CD14-positive monocyte (primary cell): Measurements from ENCODE around the gene DBF4B. TPM values are rescaled to one million over a fixed set of nuclear protein-coding genes. Genes with fewer than 3 reads are reported as not detected.
"Not testable (repeated sequence)": the region's sequence is repeated elsewhere in the genome, so short reads cannot be mapped to it uniquely, and the experiment has no call there.

Experiments
- DNase-seq, 3 donors: peaks; one replicate each; pipeline ENCODE4 v3.0.0-alpha.2; 2011 to 2022
- H2AFZ ChIP-seq: 2 replicates; pipeline ENCODE4 v1.6.0; 2012; ENCODE audit warnings: mild to moderate bottlenecking, low read depth, low read length, inconsistent platforms; ENCODE audit not compliant: insufficient read depth, poor library complexity, severe bottlenecking
- H3K27ac ChIP-seq, 2 donors: 1 replicate in 1 of 2; 2 replicates in 1 of 2; pipeline ENCODE4 v1.5.1; 2012 to 2013; ENCODE audit warnings: low read length in 2 of 2, control low read depth in 1 of 2, inconsistent platforms in 1 of 2, low read depth in 1 of 2, mild to moderate bottlenecking in 1 of 2
- H3K27me3 ChIP-seq, 2 donors: one replicate each; pipeline versions ENCODE4 v1.6.0 to v1.6.1; 2011 to 2013; ENCODE audit warnings: low read length in 2 of 2; ENCODE audit not compliant: control insufficient read depth in 2 of 2, insufficient read depth in 2 of 2
- H3K36me3 ChIP-seq, 2 donors: replicated peaks in 1 of 2; 1 replicate in 1 of 2; 2 replicates in 1 of 2; pipeline versions ENCODE4 v1.5.1 to v1.6.1; 2012 to 2013; ENCODE audit warnings: low read length in 2 of 2, control low read depth in 1 of 2, inconsistent platforms in 1 of 2, mild to moderate bottlenecking in 1 of 2; ENCODE audit not compliant: insufficient read depth in 2 of 2, control insufficient read depth in 1 of 2
- H3K4me1 ChIP-seq, 2 donors: 1 replicate in 1 of 2; 2 replicates in 1 of 2; pipeline versions ENCODE4 v1.5.1 to v1.6.1; 2012 to 2013; ENCODE audit warnings: low read length in 2 of 2, control low read depth in 1 of 2, inconsistent platforms in 1 of 2, mild to moderate bottlenecking in 1 of 2, moderate library complexity in 1 of 2; ENCODE audit not compliant: insufficient read depth in 2 of 2, control insufficient read depth in 1 of 2
- H3K4me2 ChIP-seq: replicated peaks from 2 replicates; pipeline ENCODE3; 2012; ENCODE audit warnings: low read length, moderate library complexity, mild to moderate bottlenecking; ENCODE audit not compliant: poor library complexity, severe bottlenecking; ENCODE audit errors: extremely low read depth
- H3K4me3 ChIP-seq, 3 experiments: fragments of 200-600 bp in 1 of 3; sonication (generic) in 1 of 3; replicated peaks in 1 of 3; 1 replicate in 2 of 3; 2 replicates in 1 of 3; pipeline ENCODE4 v1.5.1; 2011 to 2013; ENCODE audit warnings: low read length in 3 of 3, mild to moderate bottlenecking in 3 of 3, control low read depth in 2 of 3, low read depth in 2 of 3, inconsistent platforms in 1 of 3, moderate library complexity in 1 of 3
- H3K79me2 ChIP-seq: 2 replicates; pipeline ENCODE4 v1.6.0; 2012; ENCODE audit warnings: mild to moderate bottlenecking, control low read depth, inconsistent platforms, low read length, moderate library complexity; ENCODE audit not compliant: insufficient read depth
- H3K9ac ChIP-seq: 2 replicates; pipeline ENCODE4 v1.6.0; 2017; ENCODE audit warnings: low read length, mild to moderate bottlenecking; ENCODE audit not compliant: insufficient read depth, poor library complexity, severe bottlenecking
- H3K9me3 ChIP-seq, 2 donors: replicated peaks in 1 of 2; 1 replicate in 1 of 2; 2 replicates in 1 of 2; pipeline versions ENCODE4 v1.5.1 to v1.6.1; 2012 to 2013; ENCODE audit warnings: low read length in 2 of 2, control low read depth in 1 of 2; ENCODE audit not compliant: control insufficient read depth in 1 of 2, insufficient read depth in 1 of 2
- H4K20me1 ChIP-seq: 2 replicates; pipeline ENCODE4 v1.6.0; 2012; ENCODE audit warnings: mild to moderate bottlenecking, low read length, control low read depth, moderate library complexity; ENCODE audit not compliant: insufficient read depth
- H3K27ac Mint-ChIP-seq, 7 donors: one replicate each; pipeline ENCODE4 v1.8.0; 2020; ENCODE audit warnings: mild to moderate bottlenecking in 7 of 7, mixed read lengths in 7 of 7, moderate library complexity in 6 of 7, inconsistent platforms in 2 of 7
- H3K27me3 Mint-ChIP-seq, 3 donors: one replicate each; pipeline ENCODE4 v1.8.0; 2021 to 2022; ENCODE audit warnings: low read depth in 3 of 3, mild to moderate bottlenecking in 3 of 3, mixed read lengths in 3 of 3, moderate library complexity in 3 of 3, inconsistent platforms in 1 of 3
- H3K36me3 Mint-ChIP-seq, 2 donors: one replicate each; pipeline ENCODE4 v1.8.0; 2020; ENCODE audit warnings: mixed read lengths in 2 of 2, inconsistent platforms in 1 of 2, mild to moderate bottlenecking in 1 of 2
- H3K4me1 Mint-ChIP-seq: one replicate; pipeline ENCODE4 v1.8.0; 2020; ENCODE audit warnings: mild to moderate bottlenecking, mixed read lengths
- H3K4me3 Mint-ChIP-seq, 2 donors: one replicate each; pipeline ENCODE4 v1.8.0; 2020; ENCODE audit warnings: mild to moderate bottlenecking in 2 of 2, mixed read lengths in 2 of 2, moderate library complexity in 1 of 2
- H3K9me3 Mint-ChIP-seq, 7 donors: one replicate each; pipeline ENCODE4 v1.8.0; 2020 to 2022; ENCODE audit warnings: mixed read lengths in 7 of 7, mild to moderate bottlenecking in 6 of 7, moderate library complexity in 6 of 7, inconsistent platforms in 2 of 7
- CTCF ChIP-seq: fragments of 200-600 bp; IDR thresholded peaks from one replicate; pipeline ENCODE4 v1.8.0; 2022; ENCODE audit warnings: antibody characterized with exemption, mild to moderate bottlenecking
- WGBS: methylation state at CpG from one replicate; pipeline ENCODE4 v1.1.5; 2013; ENCODE audit warnings: missing lambda C conversion rate; ENCODE audit not compliant: insufficient coverage; 5-methylcytosine and 5-hydroxymethylcytosine counted together
- intact Hi-C, 2 donors: fragments of 100-400 bp; cut with micrococcal nuclease; formaldehyde crosslinking; loops; one replicate each; pipeline versions ENCODE4 v1.15.0 to v1.15.1; 2023
- polyA plus RNA-seq, 3 donors: library from polyadenylated mRNA; depleted of rRNA in 1 of 3; unstranded in 2 of 3; stranded (reverse) in 1 of 3; fragments of 300-500 nt in 2 of 3; fragments of >200 nt in 1 of 3; fragmentation: Illumina TruSeq in 2 of 3; gene quantifications; 1 replicate in 2 of 3; 2 replicates in 1 of 3; pipeline ENCODE4 v1.2.3, GENCODE V29; 2012 to 2021

DBF4B gene
- polyA plus RNA-seq, 3 donors: 0.23 to 2.9 (median 0.34) TPM

GRCh38 chr17:44673893-44674292 lies 34.6 kb upstream of the DBF4B start:
- Mint-ChIP-seq H3K4me1 (no peaks in the 10 kb centered on the region), H3K27ac (no peak overlapping the region), H3K9me3 (no peaks in the 10 kb centered on the region), H3K36me3 (peaks cover 25 to 27% of the 10 kb centered on the region in 2 donors), H3K4me3 (no peak overlapping the region), H3K27me3 (peaks cover 0 to 6% (median 3%) of the 10 kb centered on the region in 3 donors)
- Histone ChIP-seq H4K20me1 (no peaks in the 10 kb centered on the region), H3K27me3 (peaks cover 0 to 2% of the 10 kb centered on the region in 2 donors), H3K4me2 (no peak overlapping the region), H2AFZ (no peak overlapping the region), H3K4me3 (no peak overlapping the region), H3K36me3 (peaks cover 16 to 22% of the 10 kb centered on the region in 2 donors), H3K79me2 (no peaks in the 10 kb centered on the region), H3K9ac (no peak overlapping the region), H3K4me1 (no peaks in the 10 kb centered on the region), H3K27ac (no peak overlapping the region), H3K9me3 (no peaks in the 10 kb centered on the region)
- WGBS: no CpG with 5 or more reads among the region's 2 CpGs
- intact Hi-C loops: loop anchor here in 1 of 2 donors (10.0 kb wide), 1 partner anchor 139 kb away; no protein-coding TSS in a partner anchor
- DNase-seq: no peak
- TF ChIP-seq CTCF: no peak

GRCh38 chr17:44677136-44677535 lies 31.3 kb upstream of the DBF4B start:
- no peak overlapping the region for H3K4me3 ChIP-seq
- H3K36me3 ChIP-seq: peaks cover 39 to 53% of the 10 kb centered on the region in 2 donors
- no peak overlapping the region for H3K4me2 ChIP-seq
- H3K27me3 ChIP-seq: no peaks in the 10 kb centered on the region
- H3K27me3 Mint-ChIP-seq: no peaks in the 10 kb centered on the region
- no peaks in the 10 kb centered on the region for H3K79me2 ChIP-seq
- WGBS: no CpG with 5 or more reads among the region's 2 CpGs
- peaks cover 45 to 47% of the 10 kb centered on the region in 2 donors for H3K36me3 Mint-ChIP-seq
- H2AFZ ChIP-seq: no peak overlapping the region
- H3K9me3 Mint-ChIP-seq: no peaks in the 10 kb centered on the region
- no peaks in the 10 kb centered on the region for H3K4me1 Mint-ChIP-seq
- no peak overlapping the region for H3K9ac ChIP-seq
- no peaks in the 10 kb centered on the region for H3K9me3 ChIP-seq
- intact Hi-C loops: loop anchor here in 1 of 2 donors (10.0 kb wide), 1 partner anchor 142 kb away; no protein-coding TSS in a partner anchor
- no peak overlapping the region for H3K27ac Mint-ChIP-seq
- no peak for TF ChIP-seq CTCF
- H3K4me1 ChIP-seq: no peaks in the 10 kb centered on the region
- H4K20me1 ChIP-seq: no peaks in the 10 kb centered on the region
- no peak for DNase-seq
- H3K4me3 Mint-ChIP-seq: no peak overlapping the region
- H3K27ac ChIP-seq: no peak overlapping the region

- Mint-ChIP-seq H3K36me3 (peaks cover 48 to 51% of the 10 kb centered on the region in 2 donors), H3K4me1 (peaks cover 13% of the 10 kb centered on the region), H3K4me3 (peak overlapping the region in 1 of 2 donors; percentile 44), H3K27ac (peak overlapping the region; percentile 15 to 92 (median 88))
- intact Hi-C loops, H3K27me3 Mint-ChIP-seq, H3K9me3 ChIP-seq, H3K27me3 ChIP-seq, H4K20me1 ChIP-seq, H3K4me3 ChIP-seq, H3K9ac ChIP-seq, H3K9me3 Mint-ChIP-seq: not testable (repeated sequence)
- 0% methylated on average over 2 of the region's 4 CpGs for WGBS
- peaks cover 23% of the 10 kb centered on the region for H3K79me2 ChIP-seq
- peak overlapping the region; percentile 66 to 77 for H3K27ac ChIP-seq
- peaks cover 14 to 15% of the 10 kb centered on the region in 2 donors for H3K4me1 ChIP-seq
- H2AFZ ChIP-seq: peak overlapping the region; percentile 36
- H3K4me2 ChIP-seq: peak overlapping the region; percentile 17
- peak; percentile 23 to 55 (median 34) for DNase-seq
- peaks cover 32 to 54% of the 10 kb centered on the region in 2 donors for H3K36me3 ChIP-seq
These were observed 25.2 kb upstream of the DBF4B start for GRCh38 chr17:44683303-44683702.
